Parathyroid adenoma (tissue), 2 donors: ENCODE measurements around the gene GRAMD1A.

Source experiments
- H2AFZ ChIP-seq: fragments of 300-600 bp; sonication (generic); one replicate; pipeline ENCODE4 v1.7.0; 2017; ENCODE audit warnings: antibody characterized with exemption, mild to moderate bottlenecking
- H3K27ac ChIP-seq: fragments of 300-600 bp; sonication (generic); one replicate; pipeline ENCODE4 v1.7.0; 2017
- H3K27me3 ChIP-seq: fragments of 300-600 bp; sonication (generic); one replicate; pipeline ENCODE4 v1.7.0; 2017; ENCODE audit warnings: low read length; ENCODE audit not compliant: control insufficient read depth, insufficient read depth
- H3K36me3 ChIP-seq: fragments of 300-600 bp; sonication (generic); one replicate; pipeline ENCODE4 v1.7.0; 2017; ENCODE audit warnings: low read length; ENCODE audit not compliant: control insufficient read depth, insufficient read depth
- H3K4me1 ChIP-seq: fragments of 300-600 bp; sonication (generic); one replicate; pipeline ENCODE4 v1.7.0; 2017; ENCODE audit warnings: control low read depth
- H3K4me2 ChIP-seq: fragments of 300-600 bp; sonication (generic); one replicate; pipeline ENCODE4 v1.7.0; 2017; ENCODE audit warnings: low read length
- H3K4me3 ChIP-seq: fragments of 300-600 bp; sonication (generic); one replicate; pipeline ENCODE4 v1.7.0; 2017; ENCODE audit warnings: low read depth, low read length
- H3K79me2 ChIP-seq: fragments of 300-600 bp; sonication (generic); one replicate; pipeline ENCODE4 v1.7.0; 2017; ENCODE audit warnings: control low read depth
- H3K9ac ChIP-seq: fragments of 300-600 bp; sonication (generic); one replicate; pipeline ENCODE4 v1.7.0; 2017; ENCODE audit warnings: mild to moderate bottlenecking
- H3K9me3 ChIP-seq: fragments of 300-600 bp; sonication (generic); one replicate; pipeline ENCODE4 v1.7.0; 2017; ENCODE audit warnings: low read length; ENCODE audit not compliant: control insufficient read depth
- CTCF ChIP-seq: fragments of 300-600 bp; sonication (generic); IDR thresholded peaks from one replicate; pipeline ENCODE4 v1.7.0; 2017; ENCODE audit warnings: antibody characterized with exemption, mild to moderate bottlenecking
- donor health status: primary hyperparathyroidism.

GRAMD1A gene

GRCh38 chr19:35022460-35022859, 22.3 kb downstream of the GRAMD1A start:
- Histone ChIP-seq H3K4me3 (no peak overlapping the region), H3K27me3 (no peaks in the 10 kb centered on the region), H3K79me2 (no peaks in the 10 kb centered on the region), H3K4me1 (no peaks in the 10 kb centered on the region), H3K9me3 (no peaks in the 10 kb centered on the region), H3K27ac (no peak overlapping the region), H3K36me3 (no peaks in the 10 kb centered on the region), H3K4me2 (no peak overlapping the region), H2AFZ (no peak overlapping the region), H3K9ac (no peak overlapping the region)
- TF ChIP-seq CTCF: no peak

GRCh38 chr19:35023428-35023827, 23.3 kb downstream of the GRAMD1A start:
- Histone ChIP-seq H3K27ac (no peak overlapping the region), H3K36me3 (no peaks in the 10 kb centered on the region), H2AFZ (no peak overlapping the region), H3K27me3 (no peaks in the 10 kb centered on the region), H3K9ac (no peak overlapping the region), H3K4me1 (peaks cover 3% of the 10 kb centered on the region), H3K4me3 (no peak overlapping the region), H3K4me2 (no peak overlapping the region), H3K79me2 (no peaks in the 10 kb centered on the region), H3K9me3 (no peaks in the 10 kb centered on the region)
- no peak for TF ChIP-seq CTCF

- no peaks in the 10 kb centered on the region for H3K9me3 ChIP-seq
- H2AFZ ChIP-seq: no peak overlapping the region
- H3K9ac ChIP-seq: no peak overlapping the region
- no peak overlapping the region for H3K4me3 ChIP-seq
- no peaks in the 10 kb centered on the region for H3K36me3 ChIP-seq
- H3K4me1 ChIP-seq: peaks cover 3% of the 10 kb centered on the region
- TF ChIP-seq CTCF: no peak
- no peaks in the 10 kb centered on the region for H3K79me2 ChIP-seq
- H3K4me2 ChIP-seq: no peak overlapping the region
- H3K27me3 ChIP-seq: no peaks in the 10 kb centered on the region
- no peak overlapping the region for H3K27ac ChIP-seq
These were observed 24.0 kb downstream of the GRAMD1A start for GRCh38 chr19:35024095-35024494.

GRCh38 chr19:35025969-35026368, 25.8 kb downstream of the GRAMD1A start:
- Histone ChIP-seq H3K27me3 (no peaks in the 10 kb centered on the region), H3K4me2 (no peak overlapping the region), H3K4me1 (peaks cover 6% of the 10 kb centered on the region), H3K4me3 (no peak overlapping the region), H3K9me3 (no peaks in the 10 kb centered on the region), H3K36me3 (no peaks in the 10 kb centered on the region), H2AFZ (no peak overlapping the region), H3K9ac (no peak overlapping the region), H3K79me2 (no peaks in the 10 kb centered on the region), H3K27ac (no peak overlapping the region)
- TF ChIP-seq CTCF: no peak

- Histone ChIP-seq H3K27me3 (no peaks in the 10 kb centered on the region), H3K27ac (no peak overlapping the region), H3K9me3 (no peaks in the 10 kb centered on the region), H3K79me2 (no peaks in the 10 kb centered on the region), H3K36me3 (no peaks in the 10 kb centered on the region), H2AFZ (no peak overlapping the region), H3K4me3 (no peak overlapping the region), H3K9ac (no peak overlapping the region), H3K4me2 (no peak overlapping the region), H3K4me1 (peaks cover 6% of the 10 kb centered on the region)
- no peak for TF ChIP-seq CTCF
These were observed 26.3 kb downstream of the GRAMD1A start for GRCh38 chr19:35026418-35026817.
